Measurements from ENCODE around the gene CLASP2.
"Not testable (repeated sequence)": the region's sequence is repeated elsewhere in the genome, so short reads cannot be mapped to it uniquely, and the experiment has no call there.

The CLASP2 gene

DNA sequence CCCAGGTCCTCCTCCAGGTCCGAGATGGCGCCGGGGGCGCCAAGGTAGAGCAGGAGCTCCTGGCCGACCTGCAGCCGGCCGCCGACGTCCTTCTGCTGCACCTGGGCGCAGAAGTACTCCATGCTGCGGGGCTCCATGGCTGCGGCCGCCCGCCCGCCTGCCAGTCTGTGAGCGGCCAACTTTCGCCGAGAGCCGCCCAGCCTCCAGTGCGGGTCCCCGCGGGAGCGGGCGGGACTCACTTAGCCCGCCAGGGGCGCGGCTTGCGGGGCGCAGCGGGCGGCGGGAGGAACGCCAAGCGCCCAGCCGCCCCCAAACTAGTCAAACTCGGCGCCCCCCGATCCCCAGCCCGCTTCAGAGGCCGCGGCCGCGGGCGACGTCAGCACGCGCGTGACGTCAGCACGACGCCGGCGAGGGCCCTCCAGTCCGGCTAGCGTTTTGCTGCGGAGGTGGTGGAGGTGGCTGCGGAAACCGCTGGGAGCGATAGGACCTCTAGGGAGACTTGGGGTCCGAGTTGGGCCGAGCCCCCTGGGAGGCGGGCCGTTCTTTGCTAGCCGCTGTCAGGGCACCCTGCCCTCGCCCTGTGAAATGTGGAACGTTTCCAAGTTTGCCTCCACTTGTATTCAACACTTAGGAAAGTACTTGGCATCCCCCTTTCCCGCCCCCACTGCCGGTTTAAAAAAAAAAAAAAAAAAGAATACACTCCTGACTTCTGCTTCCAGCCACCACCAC is at the start of gene CLASP2:
CLASP2 (minus strand) TSS at position 389 of the 729 bp plus-strand sequence; CDS start at position 137, 252 bp downstream.
- DNase-seq (ENCODE audit: low read depth), result peak; percentile 63

DNA sequence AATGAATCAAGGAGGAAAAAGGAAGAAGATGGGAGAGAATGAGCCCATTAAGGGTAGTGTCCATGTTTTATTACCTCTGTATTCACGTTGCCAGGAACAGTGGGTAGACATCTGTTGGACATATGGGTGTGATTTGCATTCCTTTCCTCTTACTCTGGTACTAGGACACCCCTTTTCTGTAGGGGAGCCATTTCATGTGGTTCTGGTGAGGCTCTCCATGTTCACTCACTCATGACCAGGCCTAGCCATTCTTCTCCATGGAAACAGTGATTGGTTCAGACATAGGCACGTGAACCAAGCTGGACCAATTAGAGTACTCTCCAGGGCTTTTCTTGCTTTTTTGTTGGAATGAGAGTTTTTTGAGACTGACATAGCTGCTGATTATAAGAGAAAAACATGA is 40.8 kb upstream of the CLASP2 start:
- peak; percentile 42 for DNase-seq (ENCODE audit: low read depth)

DNA sequence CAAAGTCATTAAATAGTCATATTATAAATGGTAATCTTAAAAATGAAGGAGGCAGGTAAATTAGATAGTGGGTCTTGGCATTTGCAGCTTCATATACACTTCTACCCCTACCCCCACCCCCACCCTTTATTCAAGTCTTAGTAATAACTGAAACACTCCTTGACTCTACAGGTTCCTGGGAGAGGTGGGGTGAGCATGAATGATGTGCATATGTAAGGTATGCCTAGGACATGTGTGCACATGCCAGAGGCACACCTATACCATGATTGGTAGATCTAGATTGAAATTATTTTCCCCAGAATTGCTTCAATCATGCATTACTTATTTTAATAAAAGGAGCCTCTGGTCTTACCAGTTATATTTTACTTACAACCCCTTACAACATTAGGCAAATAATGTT is 40.2 kb upstream of the CLASP2 start:
- no peak for DNase-seq (ENCODE audit: low read depth)

DNA sequence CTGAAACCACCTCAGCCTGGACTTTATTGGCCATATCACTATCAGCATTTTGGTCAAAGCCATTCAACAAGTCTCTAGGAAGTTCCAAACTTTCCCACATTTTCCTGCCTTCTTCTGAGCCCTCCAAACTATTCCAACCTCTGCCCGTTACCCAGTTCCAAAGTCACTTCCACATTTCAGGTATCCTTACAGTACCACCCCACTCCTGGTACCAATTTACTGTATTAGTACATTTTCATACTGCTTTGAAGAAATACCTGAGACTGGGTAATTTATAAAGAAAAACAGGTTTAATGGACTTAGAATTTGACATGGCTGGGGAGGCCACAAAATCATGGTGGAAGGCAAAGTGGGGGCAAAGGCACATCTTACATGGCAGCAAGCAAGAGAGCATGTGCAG is 36.3 kb upstream of the CLASP2 start:
- DNase-seq (ENCODE audit: low read depth), result not testable (repeated sequence)

GRCh38 chr3:33751336-33751735 is 33.3 kb upstream of the CLASP2 start:
- DNase-seq (ENCODE audit: low read depth), result no peak

- no peak for DNase-seq (ENCODE audit: low read depth)
These were observed 32.1 kb upstream of the CLASP2 start for GRCh38 chr3:33750211-33750548.

GRCh38 chr3:33749546-33750210 is 31.6 kb upstream of the CLASP2 start:
- no peak for DNase-seq (ENCODE audit: low read depth)

DNA sequence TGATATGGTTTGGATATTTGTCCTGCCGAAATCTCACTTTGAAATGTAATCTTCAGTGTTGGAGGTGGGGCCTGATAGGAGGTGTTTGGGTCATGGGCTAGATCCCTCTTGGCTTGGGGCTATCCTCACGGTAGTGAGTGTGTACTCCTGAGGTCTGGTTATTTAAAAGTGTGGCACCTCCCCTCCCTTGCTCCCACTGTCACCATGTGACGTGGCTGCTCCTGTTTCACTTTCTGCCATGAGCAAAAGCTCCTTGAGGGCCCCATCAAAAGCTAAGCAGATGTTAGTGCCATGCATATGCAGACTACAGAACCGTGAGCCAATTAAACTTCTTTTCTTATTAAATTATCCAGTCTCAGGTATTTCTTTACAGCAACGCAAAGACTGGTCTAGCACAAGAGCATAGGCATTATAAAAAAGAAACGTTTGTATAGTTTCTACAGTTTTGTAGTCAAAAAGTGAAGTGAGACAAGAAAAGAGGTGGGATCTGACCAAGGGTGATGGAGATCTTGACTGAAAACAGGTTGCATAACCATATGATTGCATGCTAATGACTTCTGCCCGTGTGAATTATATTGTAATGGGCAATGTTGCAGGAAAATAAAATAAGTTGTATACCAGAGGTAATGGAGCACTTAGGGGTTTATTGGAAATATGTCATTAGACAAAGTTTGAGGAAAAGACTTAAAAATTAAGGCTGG is 28.5 kb upstream of the CLASP2 start:
- no peak for DNase-seq (ENCODE audit: low read depth)

- no peak for DNase-seq (ENCODE audit: low read depth)
These were observed 19.1 kb upstream of the CLASP2 start for GRCh38 chr3:33737146-33737545.

- no peak for DNase-seq (ENCODE audit: low read depth)
These were observed 14.3 kb upstream of the CLASP2 start for GRCh38 chr3:33732394-33732793.

DNA sequence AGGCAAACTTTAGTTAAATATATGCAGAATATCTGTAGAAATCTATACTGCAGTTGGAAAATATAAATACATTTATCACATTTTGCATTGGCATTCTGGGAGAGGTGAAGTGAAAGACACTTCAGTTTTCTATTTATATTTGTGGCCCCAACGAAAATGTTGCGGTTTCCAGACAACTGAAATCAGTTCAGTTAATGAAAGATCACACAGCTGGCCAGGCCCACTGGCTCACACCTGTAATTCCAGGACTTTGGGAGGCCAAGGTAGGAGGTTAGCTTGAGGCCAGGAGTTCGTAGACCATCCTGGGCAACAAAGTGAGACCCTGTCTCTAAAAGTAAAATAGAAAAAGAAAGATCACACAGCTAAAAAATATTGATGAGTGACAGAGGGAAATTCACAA is 11.9 kb upstream of the CLASP2 start:
- no peak for DNase-seq (ENCODE audit: low read depth)

DNA sequence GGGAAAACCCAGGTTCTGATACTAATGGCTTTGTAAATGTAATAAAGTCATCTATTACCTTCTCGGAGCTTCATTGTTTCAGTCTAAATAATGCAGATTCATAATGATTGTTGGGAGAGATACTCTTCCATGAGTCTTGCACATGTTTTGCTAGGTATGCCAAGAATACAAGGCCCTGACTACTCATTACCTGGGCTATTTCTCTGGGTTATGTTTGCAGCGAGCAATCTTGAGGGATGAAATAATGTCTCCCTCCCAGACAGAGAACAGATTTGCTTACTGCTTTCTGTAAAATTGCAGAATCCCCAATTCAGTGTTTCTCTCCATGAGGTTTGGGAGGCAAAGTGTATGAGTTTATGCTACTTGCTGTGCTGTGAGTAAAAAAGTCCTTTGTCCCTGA is 6.2 kb upstream of the CLASP2 start:
- DNase-seq (ENCODE audit: low read depth), result no peak

- DNase-seq (ENCODE audit: low read depth), result no peak
These were observed 4.7 kb upstream of the CLASP2 start for GRCh38 chr3:33722626-33723370.

DNA sequence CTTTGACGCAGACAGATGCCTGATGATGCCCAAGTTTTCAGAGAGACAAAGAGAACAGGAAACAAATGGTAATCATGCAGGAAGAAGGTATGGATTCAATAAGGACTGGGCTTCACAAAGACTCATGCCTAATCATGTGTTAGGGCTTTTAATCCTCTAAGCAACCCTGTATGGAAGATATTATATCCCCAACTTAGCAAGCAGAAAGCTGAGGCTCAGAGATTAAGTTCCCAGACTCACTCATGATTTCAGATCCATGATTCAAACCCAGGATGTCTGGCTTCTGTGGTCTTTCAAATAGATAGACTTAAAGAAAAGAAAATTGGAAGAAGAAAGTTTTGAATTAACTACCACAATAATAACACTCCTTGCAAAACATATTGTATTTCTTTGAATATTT is 4.1 kb upstream of the CLASP2 start:
- DNase-seq (ENCODE audit: low read depth), result no peak

DNA sequence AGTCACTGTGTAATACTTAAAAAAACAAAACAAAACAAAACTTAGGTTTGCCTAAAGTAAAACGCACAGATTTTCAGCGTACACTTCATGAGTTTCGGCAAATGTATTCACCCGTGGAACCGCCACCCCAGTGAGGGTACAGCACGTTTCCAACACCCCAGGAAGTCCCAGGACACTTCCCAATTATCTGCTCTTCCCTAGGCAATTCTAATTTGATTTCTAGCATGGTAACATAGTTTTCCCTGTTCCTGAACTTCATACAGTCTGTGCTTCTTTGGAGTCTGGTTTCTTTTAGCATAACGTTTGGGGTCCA is 497 bp upstream of the CLASP2 start:
- DNase-seq (ENCODE audit: low read depth), result no peak

DNA sequence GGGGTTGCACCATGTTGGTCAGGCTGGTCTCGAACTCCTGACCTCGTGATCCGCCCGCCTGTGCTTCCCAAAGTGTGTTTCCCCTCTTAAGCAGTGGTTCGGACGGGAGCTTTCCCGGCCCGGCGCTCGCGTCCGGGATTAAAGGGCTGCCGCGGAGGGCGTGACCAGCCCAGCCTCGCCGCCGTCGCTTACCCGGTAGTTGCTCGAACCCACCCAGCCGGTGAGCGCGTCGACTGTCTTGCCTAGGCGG is 513 bp downstream of the CLASP2 start:
- DNase-seq (ENCODE audit: low read depth), result no peak

DNA sequence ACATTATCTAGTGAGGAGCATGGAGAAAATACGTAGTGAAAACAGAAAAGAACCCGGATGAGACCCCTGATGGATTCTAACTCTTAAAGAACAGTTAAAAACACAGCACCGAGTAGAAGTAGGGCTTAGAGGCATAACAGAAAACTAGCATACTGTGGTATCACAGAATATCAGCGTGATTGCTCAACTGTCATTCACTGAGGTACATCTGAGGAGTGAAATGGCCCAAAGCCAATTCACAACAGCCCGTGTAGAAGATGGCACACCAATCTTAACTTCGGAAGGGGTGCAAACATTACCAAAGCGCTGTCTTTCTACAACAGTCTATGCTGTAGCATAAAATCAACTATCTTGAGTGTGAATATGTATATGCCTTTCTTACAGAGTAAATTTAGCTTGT is 1.8 kb downstream of the CLASP2 start:
- no peak for DNase-seq (ENCODE audit: low read depth)

DNA sequence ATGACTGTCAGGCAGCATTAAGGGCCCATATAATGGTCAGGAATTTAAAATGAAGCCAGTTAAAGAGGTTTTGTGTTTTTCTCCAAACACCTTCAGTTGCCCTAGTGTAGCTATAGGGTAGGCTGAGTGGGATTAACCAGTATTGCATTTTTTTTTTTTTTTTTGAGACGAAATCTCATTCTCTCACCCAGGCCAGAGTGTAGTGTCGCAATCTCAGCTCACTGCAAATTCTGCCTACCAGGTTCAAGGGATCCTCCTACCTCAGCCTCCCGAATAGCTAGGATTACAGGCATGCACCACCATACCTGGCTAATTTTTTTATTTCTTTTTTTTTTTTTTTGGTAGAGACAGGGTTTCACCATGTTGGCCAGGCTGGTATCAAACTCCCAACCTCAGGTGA is 7.0 kb downstream of the CLASP2 start:
- DNase-seq (ENCODE audit: low read depth), result no peak

GRCh38 chr3:33706056-33706455 is 12.0 kb downstream of the CLASP2 start:
- no peak for DNase-seq (ENCODE audit: low read depth)

GRCh38 chr3:33704891-33705290 is 13.2 kb downstream of the CLASP2 start:
- no peak for DNase-seq (ENCODE audit: low read depth)

- no peak for DNase-seq (ENCODE audit: low read depth)
These were observed 18.8 kb downstream of the CLASP2 start for GRCh38 chr3:33699275-33699674.

DNA sequence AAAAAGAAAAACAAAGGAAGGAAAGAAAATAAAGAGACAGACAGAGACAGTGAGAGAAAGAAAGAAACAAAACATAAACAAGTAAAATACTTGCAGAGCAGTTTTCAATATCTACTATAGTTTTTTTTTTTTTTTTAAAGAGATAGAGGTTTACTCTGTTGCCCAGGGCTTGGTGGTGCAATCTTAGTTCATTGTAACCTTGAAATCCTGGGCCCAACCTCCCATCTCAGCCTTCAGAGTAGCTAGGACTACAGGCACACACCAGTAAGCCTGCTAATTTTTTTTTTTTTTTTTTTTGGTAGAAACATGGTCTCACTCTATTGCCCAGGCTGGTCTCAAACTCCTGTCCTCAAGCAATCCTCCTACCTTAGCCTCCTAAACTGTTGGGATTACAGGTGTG is 23.1 kb downstream of the CLASP2 start:
- DNase-seq (ENCODE audit: low read depth), result no peak

- no peak for DNase-seq (ENCODE audit: low read depth)
These were observed 27.7 kb downstream of the CLASP2 start for GRCh38 chr3:33690341-33690740.

All from GM04504 (cell line).